ENCODE measurements around the gene RELL1. TPM values are rescaled to one million over a fixed set of nuclear protein-coding genes. Genes with fewer than 3 reads are reported as not detected.

RELL1 gene
- total RNA-seq, 1 donor from 2014 or later, result 36.6 TPM

GRCh38 chr4:37649268-37649667, 36.9 kb downstream of the RELL1 start:
- H3K4me3 Mint-ChIP-seq (ENCODE audit: unreplicated experiment), result no peak overlapping the region
- DNase-seq (ENCODE audit: low spot score), result no peak
- no peaks in the 10 kb centered on the region for H3K9me3 Mint-ChIP-seq (ENCODE audit: unreplicated experiment)
- H3K36me3 Mint-ChIP-seq (ENCODE audit: low read depth, unreplicated experiment), result peaks cover 15% of the 10 kb centered on the region
- no peak overlapping the region for H3K27ac Mint-ChIP-seq (ENCODE audit: unreplicated experiment)
- TF ChIP-seq CTCF (IDR thresholded peaks at IDR 0.05; ENCODE audit: unreplicated experiment), result no peak
- no peaks in the 10 kb centered on the region for H3K27me3 Mint-ChIP-seq (ENCODE audit: unreplicated experiment)
- peaks cover 13% of the 10 kb centered on the region for H3K4me1 Mint-ChIP-seq (ENCODE audit: unreplicated experiment)

GRCh38 chr4:37648084-37648817, 37.9 kb downstream of the RELL1 start:
- Mint-ChIP-seq H3K4me1 (ENCODE audit: unreplicated experiment) (peaks cover 8% of the 10 kb centered on the region), H3K4me3 (ENCODE audit: unreplicated experiment) (no peak overlapping the region), H3K36me3 (ENCODE audit: low read depth, unreplicated experiment) (peaks cover 8% of the 10 kb centered on the region), H3K9me3 (ENCODE audit: unreplicated experiment) (no peaks in the 10 kb centered on the region), H3K27me3 (ENCODE audit: unreplicated experiment) (peaks cover 2% of the 10 kb centered on the region), H3K27ac (ENCODE audit: unreplicated experiment) (no peak overlapping the region)
- no peak for TF ChIP-seq CTCF (IDR thresholded peaks at IDR 0.05; ENCODE audit: unreplicated experiment)
- DNase-seq (ENCODE audit: low spot score), result no peak

- Mint-ChIP-seq H3K27ac (ENCODE audit: unreplicated experiment) (no peak overlapping the region), H3K36me3 (ENCODE audit: low read depth, unreplicated experiment) (peaks cover 8% of the 10 kb centered on the region), H3K4me1 (ENCODE audit: unreplicated experiment) (no peaks in the 10 kb centered on the region), H3K4me3 (ENCODE audit: unreplicated experiment) (no peak overlapping the region), H3K9me3 (ENCODE audit: unreplicated experiment) (no peaks in the 10 kb centered on the region), H3K27me3 (ENCODE audit: unreplicated experiment) (peaks cover 2% of the 10 kb centered on the region)
- TF ChIP-seq CTCF (IDR thresholded peaks at IDR 0.05; ENCODE audit: unreplicated experiment), result no peak
- DNase-seq (ENCODE audit: low spot score), result no peak
Measured at GRCh38 chr4:37646247-37646646, 39.9 kb downstream of the RELL1 start.

GRCh38 chr4:37645736-37646135, 40.4 kb downstream of the RELL1 start:
- H3K36me3 Mint-ChIP-seq (ENCODE audit: low read depth, unreplicated experiment), result peaks cover 8% of the 10 kb centered on the region
- no peak for TF ChIP-seq CTCF (IDR thresholded peaks at IDR 0.05; ENCODE audit: unreplicated experiment)
- no peak overlapping the region for H3K27ac Mint-ChIP-seq (ENCODE audit: unreplicated experiment)
- H3K27me3 Mint-ChIP-seq (ENCODE audit: unreplicated experiment), result peaks cover 2% of the 10 kb centered on the region
- no peak for DNase-seq (ENCODE audit: low spot score)
- H3K9me3 Mint-ChIP-seq (ENCODE audit: unreplicated experiment), result no peaks in the 10 kb centered on the region
- H3K4me3 Mint-ChIP-seq (ENCODE audit: unreplicated experiment), result peak overlapping the region; percentile 26
- no peaks in the 10 kb centered on the region for H3K4me1 Mint-ChIP-seq (ENCODE audit: unreplicated experiment)

- H3K9me3 Mint-ChIP-seq (ENCODE audit: unreplicated experiment), result no peaks in the 10 kb centered on the region
- no peak for TF ChIP-seq CTCF (IDR thresholded peaks at IDR 0.05; ENCODE audit: unreplicated experiment)
- no peak for DNase-seq (ENCODE audit: low spot score)
- H3K4me1 Mint-ChIP-seq (ENCODE audit: unreplicated experiment), result no peaks in the 10 kb centered on the region
- H3K27me3 Mint-ChIP-seq (ENCODE audit: unreplicated experiment), result peaks cover 2% of the 10 kb centered on the region
- peaks cover 8% of the 10 kb centered on the region for H3K36me3 Mint-ChIP-seq (ENCODE audit: low read depth, unreplicated experiment)
- H3K4me3 Mint-ChIP-seq (ENCODE audit: unreplicated experiment), result no peak overlapping the region
- H3K27ac Mint-ChIP-seq (ENCODE audit: unreplicated experiment), result no peak overlapping the region
Measured at GRCh38 chr4:37644962-37645361, 41.2 kb downstream of the RELL1 start.
